NCI-H2107 (cell line): Measurements from ENCODE around the gene RAPSN.

Source experiments
- DNase-seq: peaks from one replicate; lab custom pipeline; 2025; lab: John Stamatoyannopoulos, UW

The RAPSN gene

DNA sequence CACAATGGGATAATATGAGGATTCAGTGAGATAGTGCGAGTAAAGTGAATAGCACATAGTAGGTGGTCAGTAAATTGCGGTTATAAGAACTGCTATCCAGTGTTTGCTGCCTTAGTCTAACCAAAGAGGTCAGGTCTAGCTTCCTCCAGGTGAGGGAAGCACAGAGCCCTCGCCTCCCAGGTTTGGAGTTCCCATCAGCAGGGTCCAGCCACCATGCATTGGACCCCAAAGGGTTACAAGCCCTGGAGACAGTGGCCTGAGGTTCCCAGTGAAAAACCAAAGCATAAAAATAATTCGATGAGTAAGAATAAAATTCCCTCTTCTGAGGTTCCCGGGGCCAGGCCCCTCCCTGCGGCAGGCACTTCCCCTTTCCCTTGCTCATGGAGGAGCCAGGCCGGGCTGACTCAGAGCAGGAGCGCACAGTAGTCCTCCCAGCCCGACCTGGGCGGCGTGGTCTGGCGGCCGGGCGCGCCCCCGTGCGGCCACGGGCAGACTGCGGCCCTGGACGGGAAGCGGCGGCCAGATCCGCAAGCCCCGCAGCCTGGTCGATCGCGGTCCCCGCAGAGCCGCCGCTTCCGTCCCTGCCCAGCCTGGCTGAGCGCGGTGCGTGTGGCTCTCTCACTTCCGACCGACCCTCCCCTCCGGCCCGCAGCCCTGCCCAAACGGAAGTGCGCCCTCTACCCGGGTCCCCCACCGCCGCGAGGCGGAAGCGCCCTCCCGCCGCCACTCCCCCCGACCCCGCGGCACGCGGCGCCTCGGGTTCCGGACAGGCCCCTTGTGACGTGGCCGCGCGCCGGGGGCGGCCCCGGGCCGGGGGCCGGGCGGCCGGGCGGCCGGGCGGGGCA is 41.0 kb downstream of the RAPSN start, which contains the start of gene SLC39A13:
Gene SLC39A13 (plus strand): TSS at position 845 of the 845 bp plus-strand sequence. CDS start 1,505 bp downstream, outside the sequence.
- DNase-seq: peak; percentile 86

DNA sequence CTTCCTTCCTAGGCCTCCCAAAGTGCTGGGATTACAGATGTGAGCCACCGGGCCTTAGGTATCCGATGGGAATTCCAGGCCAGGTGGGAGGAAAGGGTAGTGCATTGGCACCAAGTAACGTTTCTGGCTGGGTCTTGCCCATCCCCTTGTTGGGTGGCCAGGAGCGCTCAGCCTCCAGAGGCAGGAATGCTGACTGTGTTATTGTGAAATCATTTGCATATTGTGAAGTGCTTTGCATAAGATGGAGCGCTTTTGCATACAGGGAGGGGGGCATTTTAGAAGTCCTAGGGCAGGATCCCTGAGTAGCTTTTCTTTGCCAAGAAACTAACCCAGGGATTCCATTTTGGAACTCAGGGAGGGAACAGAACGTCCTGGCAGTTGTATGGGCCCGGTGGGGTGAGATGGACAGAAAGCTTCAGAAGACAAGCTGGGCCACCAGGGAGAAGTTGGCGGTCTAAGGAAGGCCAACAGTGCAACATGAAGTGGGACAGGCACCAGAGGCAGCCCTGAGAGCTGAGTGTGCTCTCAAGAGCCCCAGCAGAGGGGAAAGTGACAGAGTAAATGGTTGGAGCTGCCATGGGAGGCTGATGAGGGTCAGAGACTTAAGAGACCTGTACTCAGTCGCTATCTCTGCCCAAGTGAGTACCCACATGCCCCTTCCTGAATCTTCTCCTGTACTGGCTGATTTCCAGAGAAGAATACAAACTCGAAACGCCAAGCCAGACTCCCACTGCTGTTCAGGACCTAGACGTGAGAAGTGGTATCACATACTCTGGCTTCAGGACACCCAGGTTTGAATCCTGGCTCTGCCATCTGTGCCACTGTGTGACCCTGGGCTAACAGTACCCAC is 41.8 kb downstream of the RAPSN start:
- no peak for DNase-seq

DNA sequence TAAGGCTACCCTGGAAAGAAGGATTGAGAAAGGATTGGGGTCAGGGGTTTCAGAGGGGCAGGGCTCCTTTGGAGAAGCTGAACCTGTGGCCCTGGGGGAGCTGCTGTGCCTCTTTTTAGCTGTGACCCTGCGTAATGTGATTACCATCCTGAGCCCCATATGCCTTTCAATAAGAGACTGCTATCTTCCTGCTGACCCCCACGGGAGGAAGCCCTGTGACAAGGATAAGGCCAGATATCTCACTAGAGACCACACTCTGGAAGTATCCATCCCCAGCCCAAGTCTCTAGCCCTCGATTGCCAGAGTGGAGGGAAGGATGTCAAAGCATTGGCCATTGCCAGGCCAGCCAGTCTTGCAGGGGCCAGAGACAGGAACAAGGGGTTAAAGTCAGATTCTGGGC is 45.4 kb downstream of the RAPSN start:
- DNase-seq: no peak

DNA sequence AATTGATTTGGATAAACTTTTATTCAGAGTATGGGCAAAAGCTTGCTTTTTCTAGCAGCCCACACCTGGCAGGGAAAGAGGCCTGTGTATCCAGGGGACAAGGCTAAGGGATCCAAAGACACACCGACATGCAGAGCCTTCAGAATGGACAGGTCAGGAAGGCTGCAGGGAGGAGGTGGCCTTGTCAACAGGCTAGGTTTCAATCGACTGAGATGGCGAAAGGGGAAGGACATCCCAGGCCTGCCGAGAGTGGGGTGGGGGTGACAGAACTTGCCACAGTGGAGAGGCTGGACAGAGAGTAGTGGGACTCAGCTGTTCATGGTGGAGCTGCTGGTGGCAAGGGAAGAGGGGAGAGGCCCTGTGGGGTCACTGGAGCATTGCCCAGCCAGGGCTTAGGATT is 45.8 kb downstream of the RAPSN start:
- DNase-seq: no peak

DNA sequence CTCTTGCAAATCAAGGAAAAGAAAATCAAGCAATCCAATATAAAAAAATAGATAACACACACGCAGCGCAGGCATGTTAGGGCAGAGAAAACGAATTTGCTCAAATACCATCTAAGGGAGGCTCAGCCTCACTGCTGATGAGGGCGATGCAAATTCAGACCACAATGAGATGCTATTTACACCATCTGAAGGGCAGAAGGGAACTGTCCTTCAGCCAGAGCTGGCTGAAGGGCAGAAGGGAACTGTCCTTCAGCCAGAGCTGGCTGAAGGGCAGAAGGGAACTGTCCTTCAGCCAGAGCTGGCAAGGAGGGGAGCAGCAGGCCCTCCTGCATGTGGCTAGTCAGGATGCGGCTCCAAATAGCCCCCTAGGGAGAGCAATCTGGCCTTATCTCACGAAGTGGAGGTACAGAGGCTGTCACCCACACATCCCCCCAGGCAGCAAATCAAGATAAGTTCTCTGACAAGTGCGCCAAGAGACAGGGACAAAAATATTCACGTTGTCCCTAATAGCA is 48.1 kb downstream of the RAPSN start:
- DNase-seq: no peak

DNA sequence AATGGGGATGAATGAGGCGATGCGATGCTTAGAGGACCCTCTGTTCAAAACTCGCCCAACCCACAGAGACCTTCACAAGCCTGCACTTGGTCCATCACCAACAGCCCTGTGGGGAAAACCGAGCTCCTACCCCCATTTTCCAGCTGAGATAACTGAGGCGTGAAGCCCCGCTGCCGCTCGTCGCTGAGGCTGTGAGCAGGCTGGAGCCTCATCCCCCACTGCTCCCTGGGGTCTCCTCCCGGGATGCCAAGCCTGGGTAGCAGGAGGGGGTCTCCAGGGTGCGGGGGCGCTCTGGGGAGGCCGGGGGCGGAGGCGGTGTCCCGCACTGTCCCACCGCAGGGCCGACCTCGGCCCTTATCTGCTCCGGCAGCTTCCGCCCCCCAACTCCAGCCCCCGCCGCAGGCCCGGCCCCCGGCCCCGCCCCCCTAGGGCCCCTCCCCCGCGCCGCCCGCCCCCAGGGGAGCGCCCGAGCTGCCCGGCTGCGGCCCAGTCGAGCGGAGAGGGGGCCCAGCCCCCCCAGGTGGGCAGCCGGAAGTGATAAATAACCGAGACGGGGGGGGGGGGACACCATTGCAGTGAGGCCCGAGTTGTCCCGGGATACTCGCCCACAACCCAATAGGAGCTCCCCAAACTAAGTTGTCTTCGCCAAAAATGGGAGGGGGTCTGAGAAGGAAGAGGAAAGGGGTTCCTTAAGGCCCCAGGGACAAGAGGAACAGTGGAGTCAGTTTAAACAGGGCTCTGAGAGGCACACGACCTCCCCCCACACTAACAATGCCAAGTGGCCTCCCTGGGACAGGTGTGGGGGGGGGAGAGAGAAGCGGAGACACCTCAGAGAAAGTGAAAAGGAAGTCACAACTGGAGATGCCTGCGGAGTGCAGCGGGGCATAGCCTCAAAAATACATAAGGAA is 48.8 kb downstream of the RAPSN start:
- no peak for DNase-seq

DNA sequence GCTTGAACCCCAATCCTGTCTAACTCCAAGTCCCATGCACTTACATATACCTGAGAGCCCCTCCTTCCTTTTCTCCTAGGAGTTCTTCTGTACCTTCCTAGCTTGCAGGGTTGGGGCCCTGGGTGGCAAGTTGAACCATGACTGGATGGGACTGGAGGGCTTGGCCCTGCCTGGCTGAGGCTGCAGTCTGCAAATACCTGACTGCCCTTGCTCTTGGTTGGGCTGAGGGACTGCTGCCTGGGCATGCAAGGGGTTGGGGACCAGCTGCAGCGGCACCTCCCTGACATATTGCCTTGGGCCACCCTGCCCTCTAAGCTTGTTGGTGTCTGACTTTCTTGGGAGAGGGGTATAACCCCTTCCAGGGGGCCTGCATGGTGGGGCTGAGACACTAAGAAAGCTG is 50.4 kb downstream of the RAPSN start:
- no peak for DNase-seq

DNA sequence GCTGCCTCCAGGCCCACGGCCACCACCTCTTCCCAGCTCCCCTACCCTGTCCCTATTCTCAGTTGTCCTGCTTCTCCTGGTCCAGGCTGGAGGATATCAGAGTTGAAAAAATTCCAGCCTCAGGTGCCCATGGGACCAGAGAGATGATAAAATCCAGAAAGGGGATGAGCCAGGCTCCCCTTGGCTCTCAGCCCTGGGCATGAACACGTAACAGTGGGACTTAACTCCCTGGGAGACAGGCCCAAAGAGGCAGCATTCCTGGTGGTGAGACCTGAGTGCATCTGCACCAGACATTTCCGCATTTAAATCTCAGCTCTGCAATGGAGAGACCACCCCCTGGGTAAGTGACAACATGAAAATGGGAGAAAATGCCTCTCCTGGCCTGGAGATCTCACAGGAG is 50.9 kb downstream of the RAPSN start:
- DNase-seq: no peak

DNA sequence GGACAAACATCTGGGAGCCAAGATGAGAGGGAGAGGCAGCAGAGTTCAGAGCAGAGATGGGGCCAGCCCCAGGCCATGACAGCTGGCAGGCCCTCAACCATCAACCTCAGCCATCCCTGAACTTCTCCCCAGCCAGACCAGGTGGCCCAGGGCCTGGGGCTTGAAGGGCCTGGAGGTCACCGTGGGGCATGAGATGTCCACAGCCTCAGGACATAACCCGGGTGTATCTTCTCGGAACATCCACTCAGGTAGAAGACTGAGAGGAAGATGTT is 53.0 kb downstream of the RAPSN start:
- no peak for DNase-seq

DNA sequence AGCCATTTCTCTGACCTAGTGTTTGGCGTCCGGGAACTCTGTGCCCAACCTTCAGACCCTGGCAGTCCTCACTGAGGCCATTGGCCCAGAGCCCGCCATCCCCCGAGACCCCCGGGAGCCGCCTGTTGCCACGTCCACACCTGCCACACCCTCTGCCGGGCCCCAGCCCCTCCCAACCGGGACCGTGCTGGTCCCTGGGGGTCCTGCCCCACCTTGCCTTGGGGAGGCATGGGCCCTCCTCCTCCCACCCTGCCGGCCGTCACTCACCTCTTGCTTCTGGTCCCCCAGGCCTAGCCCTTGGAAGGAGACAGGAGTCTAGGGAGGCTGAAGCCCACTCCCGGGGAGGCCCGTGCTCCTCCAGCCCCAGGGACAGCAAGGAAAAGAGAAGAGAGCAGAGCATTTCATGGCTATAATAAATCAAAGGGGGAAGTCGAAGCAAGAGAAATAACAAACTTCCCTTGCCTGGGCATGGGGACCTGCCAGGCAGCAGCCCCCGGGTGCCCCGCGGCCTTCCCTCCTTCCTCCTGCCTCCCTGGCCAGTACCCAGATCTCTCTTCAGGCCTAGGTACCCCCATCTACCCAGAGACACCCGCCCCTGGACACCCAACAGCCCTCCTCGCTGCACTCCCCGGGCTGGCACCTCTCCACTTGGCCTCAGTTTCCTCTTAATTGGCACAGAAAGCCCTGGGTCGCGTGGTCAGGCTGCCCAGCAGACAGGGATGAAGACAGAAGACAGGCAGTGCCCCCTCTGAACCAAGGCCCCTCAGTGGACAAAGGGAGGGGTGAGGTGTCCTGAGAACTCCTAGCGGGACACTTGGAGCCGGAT is 53.5 kb downstream of the RAPSN start:
- no peak for DNase-seq

DNA sequence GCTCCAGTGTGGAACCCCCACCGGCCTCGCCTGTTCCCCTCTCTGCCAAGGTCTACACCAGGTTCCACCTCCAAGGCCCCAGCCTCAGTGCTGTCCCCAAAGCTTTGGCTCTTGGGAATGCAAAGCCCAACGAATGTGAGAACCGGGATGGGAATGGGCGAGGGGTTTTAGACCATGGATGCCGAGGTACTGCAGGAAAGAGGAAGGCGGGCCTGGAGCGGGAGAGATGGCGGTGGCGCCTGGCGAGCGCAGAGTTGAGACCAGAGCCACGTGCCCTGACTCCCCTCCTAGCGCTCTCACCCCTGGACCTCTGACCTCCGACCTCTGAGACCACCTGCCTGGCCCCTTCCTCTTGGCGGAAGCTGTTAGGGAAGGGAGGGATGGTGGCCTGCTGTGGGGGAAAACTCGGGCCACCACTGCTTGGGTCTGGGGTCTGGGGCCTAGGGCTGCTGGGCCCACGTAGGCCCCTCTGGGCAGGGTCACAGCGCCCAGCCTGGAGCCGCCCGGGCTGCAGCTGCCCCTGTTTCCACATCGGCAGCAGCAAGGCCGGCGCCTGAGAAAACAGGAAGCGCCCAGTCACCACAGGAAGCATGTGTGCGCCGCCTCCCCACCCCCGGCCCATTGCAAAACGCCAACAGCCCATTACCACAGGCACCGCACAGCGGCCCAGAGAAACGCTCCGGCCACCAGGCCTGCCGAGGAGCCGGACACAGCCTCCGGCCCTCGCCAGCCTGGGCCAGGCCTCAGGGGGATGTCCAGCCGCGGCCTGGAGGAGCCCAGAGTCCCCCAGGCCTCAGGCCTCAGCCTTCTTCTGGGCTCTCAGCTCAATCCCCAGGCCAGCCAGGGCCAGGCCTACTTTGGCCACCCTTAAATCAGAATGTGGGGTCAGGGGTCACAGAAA is 54.4 kb downstream of the RAPSN start:
- no peak for DNase-seq

DNA sequence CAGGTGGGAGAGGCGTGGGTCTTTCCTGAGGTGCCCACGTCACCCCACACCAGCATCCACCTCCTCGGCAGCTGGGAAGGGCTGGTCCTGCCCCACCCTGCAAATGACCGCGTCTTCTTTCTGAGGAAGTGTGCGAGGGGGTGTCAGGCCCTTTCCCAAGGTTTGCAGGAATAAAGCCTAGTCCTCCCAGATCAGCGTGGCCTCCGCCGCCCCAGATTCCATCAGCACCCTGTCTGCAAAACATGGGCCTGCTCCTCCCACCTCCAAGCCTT is 55.0 kb downstream of the RAPSN start:
- DNase-seq: no peak

DNA sequence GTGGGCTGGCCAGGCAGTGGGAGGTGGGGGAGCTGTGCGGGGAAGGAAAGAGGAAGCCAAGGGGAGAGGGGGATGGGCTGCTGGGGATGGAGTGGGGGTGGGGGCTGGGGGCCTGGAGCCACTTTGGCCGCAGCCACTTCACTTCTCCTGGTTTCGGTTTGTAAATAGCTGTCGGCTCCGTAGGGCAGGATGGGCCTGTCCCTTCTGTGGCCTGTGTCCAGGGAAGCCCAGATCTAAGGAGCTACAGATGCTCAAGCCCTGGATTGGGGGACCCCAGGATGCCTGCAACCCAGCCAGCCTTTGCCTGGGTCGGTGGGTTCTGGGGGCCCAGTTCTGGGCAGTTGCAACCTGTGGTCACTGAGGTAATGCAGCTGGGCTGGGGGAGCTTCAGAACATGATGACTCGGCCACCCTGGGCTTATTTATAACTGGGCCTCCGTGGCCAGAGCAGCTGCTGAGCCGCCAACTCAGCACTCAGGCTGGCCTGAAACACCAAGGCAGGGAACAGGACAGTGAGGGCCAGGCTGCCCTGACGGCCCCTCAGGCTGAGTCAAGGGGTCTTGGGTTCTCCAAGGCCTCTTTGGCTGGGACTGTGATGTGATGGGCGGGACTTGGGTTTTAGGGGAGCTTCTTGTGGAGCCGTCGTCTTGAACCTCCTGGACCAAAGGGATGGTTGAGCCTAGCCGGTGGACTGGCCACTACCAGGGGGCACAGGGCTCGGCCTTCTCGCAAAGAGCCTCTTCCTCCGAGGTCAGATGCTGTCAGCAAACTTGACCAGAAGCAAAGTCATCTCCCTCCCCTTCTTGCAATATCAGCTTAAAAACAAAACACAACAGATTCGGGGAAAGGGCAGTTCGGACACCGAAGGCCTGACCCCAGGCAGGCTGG is 55.5 kb downstream of the RAPSN start:
- DNase-seq: no peak

DNA sequence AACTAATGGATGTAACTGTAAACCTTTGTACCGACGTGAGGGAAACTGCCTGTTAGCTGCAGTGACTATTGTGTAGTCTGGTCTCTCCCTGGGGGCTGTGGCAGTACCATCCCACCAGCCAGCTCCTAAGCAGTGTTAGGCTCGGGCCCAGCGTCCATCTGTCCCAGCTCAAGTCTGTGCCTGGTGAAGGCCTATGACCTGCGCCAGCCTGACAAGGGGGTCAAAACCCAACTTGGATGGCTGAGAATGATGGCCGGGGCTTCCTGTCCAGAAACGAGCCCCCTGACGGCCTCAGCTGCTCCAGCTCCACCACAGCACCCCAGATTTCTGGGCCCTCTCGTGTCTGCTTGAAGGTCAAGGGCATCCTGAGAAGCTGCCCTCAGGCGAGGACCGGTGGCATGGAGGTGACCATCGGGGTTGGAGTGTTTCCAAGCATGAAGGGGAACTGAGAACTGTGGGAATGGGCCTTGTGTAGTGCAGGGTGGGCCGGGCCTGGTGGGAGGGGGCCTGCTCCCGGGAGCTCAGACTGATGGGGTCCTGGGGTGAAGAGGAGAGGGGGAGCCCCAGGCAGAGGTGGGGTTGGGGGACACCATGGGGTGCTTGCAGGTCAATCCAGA is 56.3 kb downstream of the RAPSN start:
- no peak for DNase-seq

DNA sequence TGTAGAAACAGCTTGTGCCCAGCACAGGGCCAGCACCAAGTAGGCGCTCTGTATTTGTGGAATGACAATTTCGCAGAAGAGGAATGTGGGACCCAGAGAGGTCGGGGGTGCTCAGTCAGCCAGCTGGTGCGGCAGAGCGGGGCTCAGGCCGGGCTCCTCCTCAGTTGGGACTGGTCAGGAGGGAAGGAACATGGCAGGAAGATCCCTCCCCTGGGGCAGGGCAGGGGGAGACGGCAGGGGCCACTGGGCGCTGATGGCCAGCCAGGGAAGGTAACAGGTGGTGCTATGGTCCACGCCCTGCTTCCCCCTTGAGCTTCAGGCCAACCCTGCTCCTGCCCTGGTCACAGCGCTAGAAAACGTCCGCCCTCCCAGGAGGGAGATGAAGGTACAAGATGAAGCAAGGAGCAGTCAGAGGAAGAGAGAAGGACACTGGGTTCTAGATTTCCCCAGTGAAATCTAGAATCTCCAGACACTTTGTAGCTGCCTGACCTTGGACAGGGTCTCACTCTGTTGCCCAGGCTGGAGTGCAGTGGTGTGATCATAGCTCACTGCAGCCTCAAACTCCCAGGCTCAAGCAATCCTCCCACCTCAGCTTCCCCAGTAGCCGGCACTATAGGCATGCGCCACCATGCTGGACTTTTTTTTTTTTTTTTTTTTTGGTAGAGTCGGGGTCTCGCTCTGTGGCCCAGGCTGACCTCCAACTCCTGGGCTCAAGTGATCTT is 57.1 kb downstream of the RAPSN start:
- DNase-seq: no peak

DNA sequence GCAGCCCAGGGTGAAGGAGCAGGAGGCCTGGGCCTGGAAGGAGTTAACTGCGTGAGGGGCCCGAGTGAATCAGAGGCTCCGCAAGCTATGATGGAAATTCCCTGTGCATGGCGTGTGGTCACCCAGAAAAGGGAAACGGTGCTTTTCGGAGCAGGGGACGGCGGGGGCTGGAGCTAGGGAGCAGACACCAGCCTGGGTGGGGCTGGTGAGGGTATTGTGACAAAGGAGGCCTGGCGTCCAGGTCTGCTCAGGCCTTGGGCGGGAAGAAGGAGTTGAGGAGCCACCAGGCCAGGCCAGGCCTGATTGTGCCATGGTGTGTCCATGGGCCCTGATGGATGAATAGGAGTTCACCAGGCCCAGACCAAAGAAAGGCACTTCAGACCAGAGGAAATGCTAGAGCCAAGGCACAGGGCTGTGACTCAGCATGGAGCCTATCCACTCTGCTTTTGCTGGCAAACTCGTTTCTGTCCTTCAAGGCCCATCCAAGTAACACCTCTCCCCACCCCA is 57.8 kb downstream of the RAPSN start:
- DNase-seq: no peak

DNA sequence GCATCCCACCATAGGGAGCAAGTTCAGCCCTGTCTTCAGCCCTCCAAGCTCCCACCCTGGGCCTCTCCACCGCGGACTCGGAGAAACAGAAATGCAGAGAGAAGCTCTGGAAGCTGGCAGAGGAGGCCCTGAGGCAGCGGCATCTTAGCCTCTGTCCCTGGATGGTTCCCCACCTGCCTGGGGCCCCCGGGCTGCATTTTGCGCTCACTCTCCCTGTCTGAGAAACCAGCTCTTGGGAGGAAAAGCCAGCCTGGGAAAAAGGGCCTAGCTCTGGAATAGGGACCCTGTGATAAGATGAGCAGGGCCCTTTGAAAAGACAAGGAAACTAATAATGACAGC is 58.5 kb downstream of the RAPSN start:
- no peak for DNase-seq
